Measurements from ENCODE around the gene ARAP1.

DNA sequence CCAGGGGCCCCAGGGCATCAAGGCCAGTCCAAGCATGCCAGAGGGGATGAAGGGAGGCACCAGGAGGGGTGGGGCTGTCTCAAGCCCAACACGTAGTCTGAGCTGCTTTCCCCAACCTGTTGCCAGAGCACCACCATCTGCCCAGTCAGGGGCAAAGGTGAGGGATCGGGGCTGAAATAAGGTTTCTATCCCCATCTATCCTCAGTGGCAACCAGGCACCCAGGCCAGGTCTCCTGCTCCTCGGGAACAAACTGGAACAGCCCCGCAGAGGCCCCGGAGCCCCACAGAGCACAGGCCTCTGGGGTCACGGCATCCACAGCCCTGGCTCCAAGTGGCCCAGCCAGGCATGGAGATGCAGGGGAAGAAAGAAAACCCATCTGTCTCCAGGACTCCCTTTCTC is 22.3 kb upstream of the ARAP1 start:
- TF ChIP-seq, protein P1, sequence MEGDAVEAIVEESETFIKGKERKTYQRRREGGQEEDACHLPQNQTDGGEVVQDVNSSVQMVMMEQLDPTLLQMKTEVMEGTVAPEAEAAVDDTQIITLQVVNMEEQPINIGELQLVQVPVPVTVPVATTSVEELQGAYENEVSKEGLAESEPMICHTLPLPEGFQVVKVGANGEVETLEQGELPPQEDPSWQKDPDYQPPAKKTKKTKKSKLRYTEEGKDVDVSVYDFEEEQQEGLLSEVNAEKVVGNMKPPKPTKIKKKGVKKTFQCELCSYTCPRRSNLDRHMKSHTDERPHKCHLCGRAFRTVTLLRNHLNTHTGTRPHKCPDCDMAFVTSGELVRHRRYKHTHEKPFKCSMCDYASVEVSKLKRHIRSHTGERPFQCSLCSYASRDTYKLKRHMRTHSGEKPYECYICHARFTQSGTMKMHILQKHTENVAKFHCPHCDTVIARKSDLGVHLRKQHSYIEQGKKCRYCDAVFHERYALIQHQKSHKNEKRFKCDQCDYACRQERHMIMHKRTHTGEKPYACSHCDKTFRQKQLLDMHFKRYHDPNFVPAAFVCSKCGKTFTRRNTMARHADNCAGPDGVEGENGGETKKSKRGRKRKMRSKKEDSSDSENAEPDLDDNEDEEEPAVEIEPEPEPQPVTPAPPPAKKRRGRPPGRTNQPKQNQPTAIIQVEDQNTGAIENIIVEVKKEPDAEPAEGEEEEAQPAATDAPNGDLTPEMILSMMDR (conservative IDR thresholded peaks at IDR 0.05; ENCODE audit: low read depth, low read length) = no peak
- TF ChIP-seq EZH2 (IDR thresholded peaks at IDR 0.05; ENCODE audit: low read length, unreplicated experiment) (no peak), EZH2phosphoT487 (IDR thresholded peaks at IDR 0.05; ENCODE audit: borderline replicate concordance, low read length) (no peak)

Data from PC-3 (cell line).